ENCODE results near the gene UNC45A. TPM values are rescaled to one million over a fixed set of nuclear protein-coding genes. Genes with fewer than 3 reads are reported as not detected.

Gene UNC45A
- total and polyA plus RNA-seq, 2 of the 4 experiments (the other 2 are of a cell fraction): 68.9 to 100 TPM

GRCh38 chr15:90974216-90974615, 39.1 kb downstream of the UNC45A start:
- no peak overlapping the region for H3K56ac ChIP-seq (ENCODE audit: extremely low read depth, insufficient read depth, low read length)
- TF ChIP-seq RAD21 (IDR thresholded peaks at IDR 0.05; ENCODE audit: low read length): no peak
- intact Hi-C loops (cut with micrococcal nuclease): no loop called here
- dilution Hi-C loops (cut with HindIII; ENCODE audit: low sequenced_read_pairs, unreplicated experiment): no loop called here
- H2BK120ac ChIP-seq (ENCODE audit: low read depth, low read length): no peak overlapping the region
- peaks cover 29% of the 10 kb centered on the region for H3K36me3 ChIP-seq (ENCODE audit: control insufficient read depth, insufficient read depth, low read length)
- H3K18ac ChIP-seq (ENCODE audit: low read depth, low read length): no peak overlapping the region
- DNase-seq (no peak), ATAC-seq (ENCODE audit: low read depth) (no peak)
- POLR2A ChIA-PET (ENCODE audit: unreplicated experiment): no interaction called here
- no TSS peak for BruUV-seq (replicated peaks)
- no peak overlapping the region for H3K9ac ChIP-seq (ENCODE audit: low read depth, low read length)
- whole genome bisulfite sequencing, 2 experiments (ENCODE audit: extremely low coverage in 2 of 2, insufficient read length in 1 of 2): 98% methylated on average over 20 of the region's 21 CpGs; no CpG with 5 or more reads in 1 of the 2 experiments
- no peak overlapping the region for H3K4ac ChIP-seq (ENCODE audit: low read depth, low read length)
- no peak overlapping the region for H2BK5ac ChIP-seq (ENCODE audit: low read depth, low read length, poor library complexity, severe bottlenecking)
- no peak overlapping the region for H3K14ac ChIP-seq (replicated peaks; ENCODE audit: low read depth, low read length)
- no peak overlapping the region for H2AFZ ChIP-seq (replicated peaks; ENCODE audit: low read length, poor library complexity)
- in situ Hi-C loops (cut with MboI; ENCODE audit: low sequenced_read_pairs): no loop called here
- H4K8ac ChIP-seq (ENCODE audit: low read depth in 2 of 2, low read length in 2 of 2): no peak overlapping the region
- H2BK15ac ChIP-seq (ENCODE audit: low read depth, low read length): no peak overlapping the region
- no peaks in the 10 kb centered on the region for H4K20me1 ChIP-seq (ENCODE audit: insufficient read depth, low read length)
- peaks cover 11 to 16% of the 10 kb centered on the region in 2 experiments; a peak in 3 of 4 replicates for H3K79me1 ChIP-seq (ENCODE audit: low read depth in 1 of 2, low read length in 2 of 2)
- CTCF ChIA-PET: no interaction called here
- no peaks in the 10 kb centered on the region for H3K27me3 ChIP-seq (ENCODE audit: control insufficient read depth, insufficient read depth, low read length)
- H3K9me1 ChIP-seq (ENCODE audit: insufficient read depth, low read length): 0 out of 2 replicates have a peak, but pooled peaks cover 5% of the 10 kb centered on the region
- no peak overlapping the region for H2BK20ac ChIP-seq (ENCODE audit: low read depth, low read length)
- H4K5ac ChIP-seq (ENCODE audit: low read depth, low read length): no peak overlapping the region
- no peak overlapping the region for H4K91ac ChIP-seq (ENCODE audit: insufficient read depth, low read depth, low read length)
- H3K4me2 ChIP-seq (ENCODE audit: low read depth, low read length): no peak overlapping the region
- H3K9me3 ChIP-seq (ENCODE audit: control insufficient read depth, insufficient read depth, low read length): no peaks in the 10 kb centered on the region
- H2AK5ac ChIP-seq (ENCODE audit: low read depth, low read length): no peak overlapping the region
- no peak overlapping the region for H3K4me3 ChIP-seq (ENCODE audit: insufficient read depth, low read depth, low read length)
- H3K23ac ChIP-seq (ENCODE audit: low read depth, low read length): no peak overlapping the region
- H2AK9ac ChIP-seq (replicated peaks; ENCODE audit: low read depth, low read length, poor library complexity): no peak overlapping the region
- H3K27ac ChIP-seq (ENCODE audit: insufficient read depth, low read length): no peak overlapping the region
- no peaks in the 10 kb centered on the region for H3K4me1 ChIP-seq (ENCODE audit: control insufficient read depth, insufficient read depth, low read length)

Measured in IMR-90 (cell line).